Measurements from ENCODE around the gene ASXL2.

- TF ChIP-seq, protein P1, sequence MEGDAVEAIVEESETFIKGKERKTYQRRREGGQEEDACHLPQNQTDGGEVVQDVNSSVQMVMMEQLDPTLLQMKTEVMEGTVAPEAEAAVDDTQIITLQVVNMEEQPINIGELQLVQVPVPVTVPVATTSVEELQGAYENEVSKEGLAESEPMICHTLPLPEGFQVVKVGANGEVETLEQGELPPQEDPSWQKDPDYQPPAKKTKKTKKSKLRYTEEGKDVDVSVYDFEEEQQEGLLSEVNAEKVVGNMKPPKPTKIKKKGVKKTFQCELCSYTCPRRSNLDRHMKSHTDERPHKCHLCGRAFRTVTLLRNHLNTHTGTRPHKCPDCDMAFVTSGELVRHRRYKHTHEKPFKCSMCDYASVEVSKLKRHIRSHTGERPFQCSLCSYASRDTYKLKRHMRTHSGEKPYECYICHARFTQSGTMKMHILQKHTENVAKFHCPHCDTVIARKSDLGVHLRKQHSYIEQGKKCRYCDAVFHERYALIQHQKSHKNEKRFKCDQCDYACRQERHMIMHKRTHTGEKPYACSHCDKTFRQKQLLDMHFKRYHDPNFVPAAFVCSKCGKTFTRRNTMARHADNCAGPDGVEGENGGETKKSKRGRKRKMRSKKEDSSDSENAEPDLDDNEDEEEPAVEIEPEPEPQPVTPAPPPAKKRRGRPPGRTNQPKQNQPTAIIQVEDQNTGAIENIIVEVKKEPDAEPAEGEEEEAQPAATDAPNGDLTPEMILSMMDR (IDR thresholded peaks at IDR 0.05), result no peak
- TF ChIP-seq POLR2AphosphoS5 (IDR thresholded peaks at IDR 0.05), result no peak
Observed at GRCh38 chr2:25787020-25787419, 91.3 kb downstream of the ASXL2 start.

All from gastroesophageal sphincter (tissue), 3 donors.